GM12878 (cell line): ENCODE data around the gene ERFL. TPM values are rescaled to one million over a fixed set of nuclear protein-coding genes. Genes with fewer than 3 reads are reported as not detected.
A peak's percentile ranks its signal among the peaks of the same experiment; 100 is the strongest.

ENCODE experiments used
- ATAC-seq: fragments of 200-7000 bp; cut with Tn5 transposase; 3 replicates; pipeline ENCODE4 v1.9.1; 2020; ENCODE audit warnings: mild to moderate bottlenecking, moderate library complexity
- BruUV-seq: library from RNA; stranded (reverse); fragments of 400-500 nt; replicated peaks from 2 replicates; lab custom pipeline; 2021; lab: Mats Ljungman, UMichigan
- CTCF ChIA-PET: fragments of 300-600 bp; sonication (Branson Sonifier 250); formaldehyde crosslinking; extraction: SDS; loops from one replicate; lab custom pipeline; 2021; ENCODE audit warnings: inconsistent platforms; lab: Yijun Ruan, JAX
- POLR2A ChIA-PET: fragments of 350-600 bp; formaldehyde crosslinking; extraction: SDS; loops from one replicate; lab custom pipeline; 2021; ENCODE audit warnings: inconsistent platforms; lab: Charles Lee
- RAD21 ChIA-PET: fragments of 300-600 bp; sonication (Branson Sonifier 250); formaldehyde crosslinking; loops from one replicate; lab custom pipeline; 2023; ENCODE audit warnings: antibody characterized with exemption; ENCODE audit not compliant: unreplicated experiment; lab: Charles Lee
- SMC1A ChIA-PET: fragments of 300-600 bp; sonication (Branson Sonifier 250); formaldehyde crosslinking; loops from one replicate; lab custom pipeline; 2023; ENCODE audit not compliant: unreplicated experiment, uncharacterized antibody; lab: Charles Lee
- DNase-seq: peaks from one replicate; pipeline ENCODE4 v3.0.0-alpha.2; 2011; ENCODE audit warnings: low read depth, low spot score
- FAIRE-seq: peaks from 3 replicates; lab custom pipeline; 2011; peaks lifted over from hg19 to GRCh38; lab: Jason Lieb, UNC
- H2AFZ ChIP-seq: 2 replicates; pipeline ENCODE4 v1.6.0; 2011; ENCODE audit warnings: low read depth, low read length, control low read depth; ENCODE audit not compliant: control insufficient read depth
- H3K27ac ChIP-seq: 2 replicates; pipeline ENCODE4 v1.5.1; 2011; ENCODE audit warnings: control low read depth; ENCODE audit not compliant: control insufficient read depth, insufficient read depth
- H3K27me3 ChIP-seq, 2 experiments: replicated peaks in 1 of 2; 2 replicates each; pipeline versions ENCODE4 v1.6.0 to v1.6.1; 2011; ENCODE audit warnings: low read length in 1 of 2; ENCODE audit not compliant: control insufficient read depth in 2 of 2, insufficient read depth in 2 of 2
- H3K36me3 ChIP-seq, 2 experiments: 2 replicates each; pipeline ENCODE4 v1.5.1; 2011; ENCODE audit warnings: low read length in 1 of 2; ENCODE audit not compliant: control insufficient read depth in 2 of 2, insufficient read depth in 2 of 2
- H3K4me1 ChIP-seq: 2 replicates; pipeline ENCODE4 v1.6.1; 2011; ENCODE audit warnings: mild to moderate bottlenecking, low read length, moderate library complexity, mixed read lengths; ENCODE audit not compliant: control insufficient read depth, insufficient read depth
- H3K4me2 ChIP-seq: 2 replicates; pipeline ENCODE4 v1.6.0; 2011; ENCODE audit warnings: control low read depth; ENCODE audit not compliant: control insufficient read depth, insufficient read depth
- H3K4me3 ChIP-seq: fragments of 200-600 bp; sonication (generic); 2 replicates; pipeline ENCODE4 v1.5.1; 2016
- H3K79me2 ChIP-seq: 2 replicates; pipeline ENCODE4 v1.6.0; 2011; ENCODE audit warnings: low read length; ENCODE audit not compliant: control insufficient read depth, insufficient read depth
- H3K9ac ChIP-seq: 2 replicates; pipeline ENCODE4 v1.8.0; 2011; ENCODE audit warnings: low read length, control low read depth, mixed read lengths; ENCODE audit not compliant: control insufficient read depth, insufficient read depth
- H3K9me3 ChIP-seq: replicated peaks from 3 replicates; pipeline ENCODE4 v1.5.1; 2011; ENCODE audit warnings: mild to moderate bottlenecking, low read length; ENCODE audit not compliant: control insufficient read depth, insufficient read depth
- H4K20me1 ChIP-seq: 2 replicates; pipeline ENCODE4 v1.6.0; 2011; ENCODE audit not compliant: control insufficient read depth, insufficient read depth
- ATF7 ChIP-seq: fragments of 450-650 bp; IDR thresholded peaks from 2 replicates; pipeline ENCODE4 v1.6.1; 2016; ENCODE audit warnings: low read depth, mild to moderate bottlenecking
- BACH1 ChIP-seq: fragments of 450-650 bp; IDR thresholded peaks from 2 replicates; pipeline ENCODE4 v1.6.1; 2017; ENCODE audit warnings: mild to moderate bottlenecking, borderline replicate concordance
- BCL11A ChIP-seq: IDR thresholded peaks from 2 replicates; pipeline ENCODE4 v1.6.1; 2011; ENCODE audit warnings: low read depth, low read length
- CBFB ChIP-seq: IDR thresholded peaks from 2 replicates; pipeline ENCODE4 v1.6.1; 2016; ENCODE audit warnings: antibody characterized with exemption, low read depth
- CHD1 ChIP-seq: IDR thresholded peaks from 2 replicates; pipeline ENCODE4 v1.6.1; 2012; ENCODE audit warnings: low read depth, low read length, improper control_type of control experiment
- GABPA ChIP-seq: IDR thresholded peaks from 2 replicates; pipeline ENCODE4 v1.6.1; 2014; ENCODE audit warnings: antibody characterized with exemption, low read depth, mild to moderate bottlenecking, inconsistent platforms
- GATAD2B ChIP-seq: fragments of 450-650 bp; conservative IDR thresholded peaks from 2 replicates; pipeline ENCODE4 v1.6.1; 2017; ENCODE audit warnings: low read depth, mild to moderate bottlenecking, moderate library complexity
- HDGF ChIP-seq: fragments of 450-650 bp; IDR thresholded peaks from 2 replicates; pipeline ENCODE4 v1.6.1; 2016; ENCODE audit warnings: antibody characterized with exemption
- IRF3 ChIP-seq: fragments of 450-650 bp; IDR thresholded peaks from 2 replicates; pipeline ENCODE4 v1.6.1; 2014; ENCODE audit warnings: mild to moderate bottlenecking
- IRF5 ChIP-seq: fragments of 450-650 bp; IDR thresholded peaks from 2 replicates; pipeline ENCODE4 v1.6.1; 2017; ENCODE audit warnings: borderline replicate concordance
- KAT2A ChIP-seq: conservative IDR thresholded peaks from 2 replicates; pipeline ENCODE4 v1.6.1; 2011; ENCODE audit warnings: low read depth, low read length; ENCODE audit not compliant: control insufficient read depth
- MTA3 ChIP-seq: IDR thresholded peaks from 2 replicates; pipeline ENCODE4 v1.6.1; 2012; ENCODE audit warnings: low read length, inconsistent platforms, borderline replicate concordance
- NFXL1 ChIP-seq: fragments of 450-650 bp; IDR thresholded peaks from 2 replicates; pipeline ENCODE4 v1.6.1; 2017; ENCODE audit warnings: antibody characterized with exemption, mild to moderate bottlenecking, borderline replicate concordance
- NR2F1 ChIP-seq: fragments of 450-650 bp; conservative IDR thresholded peaks from 2 replicates; pipeline ENCODE4 v1.6.1; 2017; ENCODE audit warnings: mild to moderate bottlenecking
- POU2F2 ChIP-seq: IDR thresholded peaks from 3 replicates; pipeline ENCODE4 v1.6.1; 2011; ENCODE audit warnings: low read depth, mild to moderate bottlenecking, low read length, borderline replicate concordance
- RELA ChIP-seq: fragments of 450-650 bp; IDR thresholded peaks from 2 replicates; pipeline ENCODE4 v1.8.0; 2014; ENCODE audit warnings: borderline replicate concordance; ENCODE audit not compliant: partially characterized antibody
- RFX5 ChIP-seq: IDR thresholded peaks from 2 replicates; pipeline ENCODE4 v1.6.1; 2011; ENCODE audit warnings: low read depth, low read length, improper control_type of control experiment
- SIN3A ChIP-seq: IDR thresholded peaks from 2 replicates; pipeline ENCODE4 v1.6.1; 2012; ENCODE audit warnings: low read depth, low read length, improper control_type of control experiment
- SMARCA5 ChIP-seq: fragments of 450-650 bp; IDR thresholded peaks from 2 replicates; pipeline ENCODE4 v1.6.1; 2017; ENCODE audit warnings: mild to moderate bottlenecking
- YY1 ChIP-seq: IDR thresholded peaks from 2 replicates; pipeline ENCODE4 v1.6.1; 2011; ENCODE audit warnings: low read depth, mild to moderate bottlenecking, low read length
- ZBTB11 ChIP-seq: fragments of 450-650 bp; formaldehyde crosslinking; IDR thresholded peaks from 2 replicates; pipeline ENCODE4 v1.5.0; 2022; ENCODE audit warnings: mild to moderate bottlenecking, missing genetic modification characterization
- WGBS: methylation state at CpG from one replicate; pipeline ENCODE4 v1.1.6; 2016; ENCODE audit warnings: low lambda C conversion rate; ENCODE audit not compliant: insufficient replicate concordance, insufficient coverage; ENCODE audit errors: missing lambda C conversion rate; 5-methylcytosine and 5-hydroxymethylcytosine counted together
- in situ Hi-C: fragments of 300-500 bp; cut with MboI; formaldehyde crosslinking; loops from 9 replicates; pipeline ENCODE4 v1.14.3; 2018; ENCODE audit warnings: mixed read lengths
- intact Hi-C: fragments of 100-400 bp; cut with micrococcal nuclease; formaldehyde crosslinking; loops from one replicate; pipeline ENCODE4 v1.14.2; 2022; ENCODE audit not compliant: unreplicated experiment
- polyA plus RNA-seq, 11 experiments: library from polyadenylated mRNA; depleted of rRNA in 4 of 11; unstranded in 6 of 11; stranded (reverse) in 5 of 11; fragments of >200 nt; fragmentation: Nextera tagmentation in 4 of 11; fragmentation: Illumina TruSeq in 1 of 11; extraction: Ambion mirVana in 4 of 11; extraction: Trizol in 1 of 11; gene quantifications; 1 replicate in 1 of 11; 2 replicates in 10 of 11; pipeline versions ENCODE4 v1.2.1 to v1.2.3, GENCODE V29; 2011 to 2016; ENCODE audit warnings: inconsistent platforms in 2 of 11, missing spikeins in 2 of 11, low read depth in 1 of 11
- total RNA-seq, 4 experiments: library from RNA; depleted of rRNA in 3 of 4; stranded (reverse); fragments of >200 nt in 3 of 4; fragmentation: Illumina TruSeq in 1 of 4; extraction: Trizol in 1 of 4; gene quantifications; 2 replicates each; pipeline versions ENCODE4 v1.2.1 to v1.2.3, GENCODE V29; 2013 to 2021

ERFL gene
- total and polyA plus RNA-seq, 10 of the 15 experiments (the other 5 are each of a cell fraction or from before 2014, with no cell fraction given): 0.04 to 0.10 (median 0.05) TPM; not detected in 7

- in situ Hi-C loops: loop anchor here (25.0 kb wide), 1 partner anchor 1827 kb away; the partner anchor contains the start of gene SMG9
- H3K27me3 ChIP-seq: peaks cover 0 to 6% of the 10 kb centered on the region in 2 experiments
- intact Hi-C loops: loop anchor here (1.0 to 2.0 kb wide), 3 partner anchors 16 to 62 kb away; no protein-coding TSS in a partner anchor
- ChIA-PET SMC1A (interaction anchor here (0.6 to 1.3 kb wide), 2 partner anchors 59 to 62 kb away, joined by 3 to 13 read pairs; no protein-coding TSS in a partner anchor), POLR2A (interaction anchor here (0.9 to 1.0 kb wide), 2 partner anchors 62 to 69 kb away, joined by 5 to 8 read pairs; no protein-coding TSS in a partner anchor), CTCF (interaction anchor here (0.9 to 1.7 kb wide), 4 partner anchors 24 to 75 kb away, joined by 4 to 12 read pairs (median 12); partner anchors contain the start of gene RPS19), RAD21 (interaction anchor here (0.6 to 1.5 kb wide), 5 partner anchors 14 to 308 kb away, joined by 3 to 11 read pairs (median 7); partner anchors contain the start of gene RPS19)
- H3K4me3 ChIP-seq: no peak overlapping the region
- H2AFZ ChIP-seq: no peak overlapping the region
- no peaks in the 10 kb centered on the region for H3K36me3 ChIP-seq
- H3K9ac ChIP-seq: no peak overlapping the region
- no peak overlapping the region for H3K27ac ChIP-seq
- 32% methylated on average over 7 of the region's 7 CpGs for WGBS
- FAIRE-seq (peak; percentile 18), DNase-seq (no peak), ATAC-seq (peak; percentile 93)
- no peaks in the 10 kb centered on the region for H4K20me1 ChIP-seq
- 0 out of 2 replicates have a peak overlapping the region, but pooled peaks have one; percentile 17 for H3K4me2 ChIP-seq
- no TSS peak for BruUV-seq
- H3K4me1 ChIP-seq: peaks cover 23% of the 10 kb centered on the region
- no peaks in the 10 kb centered on the region for H3K9me3 ChIP-seq
- no peaks in the 10 kb centered on the region for H3K79me2 ChIP-seq
- TF ChIP-seq SIN3A (no peak), RFX5 (no peak), RELA (no peak), CBFB (no peak), IRF5 (no peak), KAT2A (no peak), ATF7 (no peak), HDGF (peak; percentile 86; the same call in 1 of the 2 replicates), POU2F2 (peak; percentile 48; the same call in 1 of the 3 replicates), GATAD2B (no peak), CHD1 (no peak), IRF3 (no peak), ZBTB11 (no peak), BCL11A (no peak), SMARCA5 (peak; percentile 55; the same call in 1 of the 2 replicates), BACH1 (no peak), NR2F1 (peak; percentile 69), GABPA (no peak), YY1 (peak; percentile 75; the same call in 1 of the 2 replicates), MTA3 (no peak), NFXL1 (no peak)
Observed at GRCh38 chr19:41934849-41935374, 6.7 kb upstream of the ERFL start.
